Activated CD4-positive, alpha-beta T cell treated with anti-CD3 and anti-CD28 coated beads for 48 hours (primary cell): Measurements from ENCODE around the gene HES3.

ENCODE experiments used
- DNase-seq: peaks from one replicate; pipeline ENCODE4 v3.0.0-alpha.2; 2020

HES3 gene

DNA sequence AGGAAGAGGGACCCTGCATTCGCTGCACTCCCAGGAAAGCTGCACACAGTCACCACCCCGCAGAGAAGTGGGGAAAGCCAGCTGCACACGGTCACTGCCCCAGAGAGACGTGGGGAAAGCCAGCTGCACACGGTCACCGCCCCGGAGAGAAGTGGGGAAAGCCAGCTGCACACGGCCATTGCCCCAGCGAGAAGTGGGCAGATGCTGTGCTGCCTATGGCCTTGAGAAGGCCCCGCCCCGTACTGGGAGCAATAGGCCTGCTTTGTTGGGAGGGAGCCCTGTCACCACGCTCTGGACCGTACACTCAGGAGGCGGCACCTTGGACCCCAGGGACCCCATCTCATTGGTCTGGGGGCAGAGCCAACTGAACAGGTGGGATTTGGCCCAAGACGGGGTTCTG is 21.2 kb downstream of the HES3 start:
- DNase-seq, result no peak

DNA sequence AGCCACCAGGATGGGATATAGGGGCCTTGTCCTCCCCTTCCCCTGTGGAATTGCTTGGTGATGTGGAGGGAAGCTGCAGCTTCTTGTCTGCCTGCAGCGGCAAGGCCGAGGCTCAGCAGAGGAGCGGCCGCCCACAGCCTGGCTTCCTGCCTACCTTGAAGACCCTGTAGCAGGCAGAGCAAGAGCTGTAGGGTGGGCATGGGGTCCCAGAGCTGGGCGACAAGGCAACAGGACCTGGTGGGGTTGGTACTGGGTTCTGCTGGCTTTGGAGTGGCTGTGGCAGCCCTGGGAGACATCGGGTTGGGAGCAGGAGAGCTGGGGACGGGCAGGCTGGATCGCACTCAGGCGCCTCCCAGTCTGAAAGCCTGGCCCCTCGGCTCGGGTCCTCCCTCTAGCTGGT is 22.7 kb downstream of the HES3 start:
- no peak for DNase-seq

DNA sequence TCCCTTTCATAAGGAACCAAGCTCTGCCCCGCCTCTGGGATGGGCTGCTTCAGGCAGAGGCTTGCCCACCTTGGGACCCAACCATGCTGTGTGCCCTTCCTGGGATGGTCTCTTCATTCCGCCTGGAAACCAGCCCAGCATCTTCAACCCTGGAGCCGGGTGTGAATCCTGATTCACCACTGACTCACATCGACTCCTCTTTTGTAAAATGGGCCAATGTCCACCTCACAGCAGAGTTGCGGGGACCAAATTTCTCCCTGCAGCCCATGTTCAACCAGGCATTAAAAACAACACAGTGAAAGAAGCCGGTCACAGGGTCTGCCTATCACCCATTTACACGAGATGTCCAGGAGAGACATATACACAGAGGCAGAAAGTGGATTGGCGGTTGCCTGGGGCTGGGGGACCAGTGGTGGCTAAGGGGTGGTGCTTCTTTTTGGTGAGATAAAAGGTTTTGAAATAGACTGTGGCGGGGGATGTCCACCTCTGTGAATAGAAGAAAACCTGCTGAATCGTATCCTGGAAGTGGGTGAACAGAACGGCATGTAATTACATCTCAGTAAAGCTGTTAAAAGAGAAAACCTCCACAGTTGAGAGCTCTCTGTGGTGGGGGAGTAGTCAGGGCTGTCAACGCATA is 23.8 kb downstream of the HES3 start:
- DNase-seq, result no peak

DNA sequence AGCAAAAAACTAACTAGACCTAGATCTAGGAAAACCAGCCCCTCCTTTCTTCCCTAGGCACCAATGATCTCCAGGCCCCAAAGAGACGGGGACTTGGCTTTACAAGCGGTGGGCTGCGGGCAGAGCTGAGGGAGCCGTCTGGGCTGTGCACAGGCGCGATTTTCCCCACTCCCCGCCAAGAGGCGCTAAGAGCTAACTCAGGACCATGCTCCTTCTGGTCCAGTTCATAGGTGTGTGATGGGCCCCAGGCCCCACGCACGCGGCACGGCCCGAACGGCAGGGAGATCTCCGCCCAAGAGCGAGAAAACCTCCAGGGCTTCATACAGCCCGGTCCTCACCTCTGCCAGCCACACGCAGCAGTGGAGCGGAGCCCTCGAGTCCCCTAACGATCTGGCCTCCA is 24.4 kb downstream of the HES3 start:
- no peak for DNase-seq

DNA sequence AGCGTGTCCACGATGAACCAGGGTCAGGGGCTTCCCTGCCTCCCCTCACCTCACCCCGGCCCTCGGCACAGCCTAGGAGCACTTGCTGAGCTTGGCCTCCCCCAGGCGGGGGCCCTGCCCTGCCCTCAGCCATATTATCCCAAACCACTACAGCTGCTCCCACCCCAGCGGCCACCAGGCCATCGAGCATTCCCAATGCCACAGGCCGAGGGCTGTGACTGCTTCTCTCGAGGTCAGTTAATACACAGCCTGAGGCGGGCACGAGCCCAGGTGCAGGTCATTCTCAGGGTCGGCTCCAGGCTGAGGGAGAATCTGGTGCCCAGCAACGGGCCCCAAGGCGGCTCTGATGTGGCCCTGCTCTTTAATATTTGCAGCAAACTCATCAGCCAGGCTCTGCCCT is 25.3 kb downstream of the HES3 start:
- DNase-seq, result no peak

DNA sequence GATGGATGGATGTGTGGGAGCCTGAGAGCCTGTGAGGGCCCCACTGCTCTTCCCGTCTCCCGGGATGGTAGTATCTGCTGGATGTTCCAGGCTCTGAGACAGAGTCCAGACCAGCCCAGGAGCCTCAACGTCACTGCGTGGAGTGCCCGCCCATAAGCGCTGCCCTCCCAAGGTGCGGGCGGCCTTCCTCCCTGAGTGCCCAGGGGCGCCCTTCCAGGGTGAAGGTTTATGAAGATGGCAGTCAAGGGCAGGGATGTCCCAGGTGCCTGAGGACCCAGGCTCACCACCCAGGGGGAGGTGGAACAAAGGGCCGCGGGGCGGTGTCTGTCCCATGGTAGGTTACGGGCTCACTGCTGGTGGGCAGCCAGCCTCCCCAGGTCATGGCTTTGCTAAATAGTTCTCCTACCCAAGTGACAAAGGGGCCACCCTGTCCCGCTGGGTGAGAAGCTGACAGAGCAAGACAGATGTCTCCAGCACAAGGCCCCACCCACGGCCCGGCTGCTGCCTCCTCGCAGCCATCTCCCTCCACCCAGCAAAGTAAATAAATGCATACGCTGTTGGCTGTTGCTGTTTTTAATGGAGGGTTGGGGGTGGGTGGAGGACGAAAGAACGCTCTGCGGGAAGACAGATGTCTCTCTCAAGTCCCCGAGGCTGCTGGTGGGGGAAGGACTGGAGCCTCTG is 25.9 kb downstream of the HES3 start:
- no peak for DNase-seq

DNA sequence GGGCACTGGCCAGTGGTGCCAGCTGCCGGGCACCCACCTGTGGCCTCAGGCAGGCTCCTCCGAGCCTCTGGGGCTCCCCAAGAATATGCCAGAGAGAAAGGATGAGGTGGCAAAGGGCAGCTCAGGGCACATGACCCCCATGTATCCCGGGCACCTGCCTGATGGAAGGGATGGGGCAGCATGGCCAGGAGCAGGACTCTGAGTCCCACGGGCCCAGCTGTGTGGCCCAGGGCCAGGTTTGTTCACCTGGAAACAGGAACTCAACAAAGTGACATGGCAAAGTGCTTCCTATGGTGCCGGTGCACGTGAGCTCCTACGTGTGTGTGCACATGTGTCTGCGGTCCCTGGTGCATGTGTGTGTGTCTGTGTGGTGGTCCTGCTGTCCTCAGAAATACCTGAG is 26.4 kb downstream of the HES3 start:
- no peak for DNase-seq

DNA sequence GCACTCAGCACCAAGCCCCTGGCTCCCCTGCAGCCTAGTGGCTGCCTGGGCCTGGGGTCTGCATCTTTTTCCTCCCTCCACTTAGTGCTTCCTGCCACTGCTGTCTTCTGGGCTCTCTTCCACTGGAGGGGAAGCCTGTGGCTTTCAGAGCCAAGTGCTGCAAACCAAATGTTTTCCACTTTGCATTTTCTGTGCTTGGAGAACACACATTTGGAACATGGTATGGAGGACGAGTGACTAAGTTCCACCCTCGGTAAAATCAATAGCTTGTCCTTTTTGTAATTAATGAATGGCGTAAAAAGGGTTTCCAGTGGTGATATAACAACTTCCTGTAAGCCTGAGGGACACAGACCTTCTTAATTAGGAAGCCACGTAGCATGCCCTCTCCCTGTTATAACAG is 27.0 kb downstream of the HES3 start:
- DNase-seq, result no peak

DNA sequence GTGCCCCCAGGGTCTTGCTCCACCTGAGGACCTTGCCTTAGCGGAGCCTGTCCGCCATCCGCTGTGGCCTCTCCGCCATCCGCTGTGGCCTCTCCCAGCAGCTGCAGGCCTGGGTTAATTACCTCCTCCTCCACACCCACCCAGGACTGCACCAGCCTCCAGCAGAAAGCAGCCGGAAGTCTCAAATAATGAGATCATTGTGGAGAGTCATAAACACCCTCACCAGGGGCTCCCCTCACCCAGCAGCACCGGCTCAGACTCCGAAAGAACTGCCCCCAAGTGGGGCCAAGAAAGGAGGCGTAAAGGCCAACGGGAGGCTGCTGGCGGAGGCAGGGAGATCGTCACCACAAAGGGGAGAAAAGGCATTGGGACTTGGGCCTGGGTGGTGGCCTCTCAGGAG is 27.6 kb downstream of the HES3 start:
- no peak for DNase-seq

DNA sequence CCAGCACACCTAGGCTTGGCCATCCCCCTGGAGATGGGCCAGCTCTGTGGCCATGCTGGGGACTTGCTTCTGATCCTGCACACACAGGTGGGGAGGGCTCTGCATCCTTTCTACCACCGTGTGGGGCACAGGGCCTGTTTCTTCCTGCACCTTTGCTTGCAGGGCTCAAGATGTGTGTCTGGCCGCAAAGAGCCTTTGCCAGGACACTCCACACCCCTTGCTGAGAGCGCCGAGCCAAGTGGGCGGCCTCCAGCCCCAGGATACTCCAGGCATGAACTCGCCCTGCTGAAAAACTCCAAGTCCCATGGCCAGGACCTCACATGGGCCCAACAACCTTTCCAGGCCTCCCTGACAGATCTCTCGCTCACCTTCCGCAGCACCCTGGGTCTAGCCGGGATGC is 28.5 kb downstream of the HES3 start:
- no peak for DNase-seq

DNA sequence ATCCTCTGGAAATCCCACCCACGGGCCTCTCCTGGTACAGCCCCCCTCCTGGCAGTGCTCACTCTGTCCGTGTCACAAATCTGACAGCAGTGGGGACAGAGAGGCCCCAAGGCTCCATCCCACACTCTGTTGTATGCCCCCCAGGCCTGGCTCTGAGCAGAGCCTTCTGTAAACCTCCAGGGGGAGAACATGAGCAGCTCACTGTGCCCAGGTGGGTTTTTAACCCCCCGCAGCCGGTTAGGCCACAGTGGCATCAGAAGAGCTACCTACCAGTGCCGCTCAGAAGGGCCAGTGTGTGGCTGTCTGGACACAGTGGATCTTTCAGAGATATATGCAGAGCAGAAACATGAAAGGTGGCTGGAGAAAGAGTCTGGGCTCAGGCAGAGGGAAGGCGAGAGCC is 28.9 kb downstream of the HES3 start:
- DNase-seq, result no peak

DNA sequence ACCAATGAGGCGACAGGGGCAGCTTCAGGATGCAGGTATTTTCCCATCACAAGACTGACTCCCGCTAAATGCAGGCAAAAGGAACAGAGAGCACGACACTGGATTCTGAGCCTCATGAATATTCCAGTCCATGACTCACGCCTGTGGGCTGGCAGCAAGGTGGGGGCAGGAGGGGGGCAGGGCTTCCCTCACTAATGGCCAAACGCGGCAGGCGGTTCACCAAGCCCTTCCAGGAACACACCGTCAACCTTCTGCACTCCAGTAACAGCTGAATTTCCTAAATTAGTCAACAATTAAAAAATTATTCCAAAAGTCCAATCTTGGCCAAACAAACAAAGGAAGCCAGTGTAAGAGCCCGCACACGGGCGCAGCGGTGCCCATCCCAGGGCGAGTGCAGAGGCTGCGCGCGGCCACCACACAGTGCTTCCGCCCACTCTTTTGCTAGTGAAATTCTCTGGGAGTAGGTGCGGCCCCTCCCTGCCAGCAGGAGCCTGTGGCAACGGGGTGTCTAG is 29.5 kb downstream of the HES3 start:
- DNase-seq, result no peak

DNA sequence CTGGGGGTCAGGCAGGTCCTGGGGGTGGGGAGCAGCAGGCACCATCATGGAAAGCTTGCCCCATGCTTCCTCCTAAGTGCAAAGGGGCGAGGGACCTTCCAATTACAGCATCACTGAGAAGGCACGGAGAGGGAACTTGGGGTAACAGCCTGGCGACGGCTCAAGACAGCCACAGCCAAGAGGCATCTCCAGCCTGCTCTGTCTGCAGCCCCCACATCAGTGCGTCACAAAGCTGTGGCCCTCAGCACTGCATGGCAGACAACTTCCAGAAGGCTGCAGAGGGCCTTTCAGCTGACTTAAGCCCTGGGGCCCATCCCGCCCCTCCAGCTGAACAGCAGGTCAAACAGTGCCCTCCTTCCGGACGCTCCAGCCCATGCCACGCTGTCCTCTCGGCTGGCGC is 30.1 kb downstream of the HES3 start:
- no peak for DNase-seq

DNA sequence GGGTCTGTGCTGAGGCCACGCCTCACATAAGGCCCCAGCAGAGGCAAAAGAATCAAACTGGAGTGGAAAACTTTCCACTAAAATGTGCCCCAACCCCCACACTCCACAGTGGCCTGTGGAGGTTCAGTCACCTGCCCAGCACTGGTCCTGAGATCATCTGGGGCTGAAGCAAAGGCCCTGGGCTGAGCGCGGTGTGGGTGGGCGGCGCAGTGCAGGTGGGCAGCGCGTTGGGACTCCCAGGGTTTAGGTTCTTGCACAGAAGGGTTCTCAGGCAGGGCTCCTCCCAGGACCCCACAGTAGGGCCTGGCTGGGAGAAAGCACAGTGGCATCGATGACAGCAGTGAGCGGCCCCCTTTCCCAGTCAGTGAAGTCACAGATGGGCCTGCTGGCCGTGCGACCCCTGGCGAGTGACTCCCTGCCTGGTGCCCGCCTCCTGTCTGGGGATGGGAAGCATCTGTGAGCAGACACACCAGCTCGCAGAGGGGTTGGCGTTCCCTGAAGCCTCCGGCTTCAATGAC is 30.7 kb downstream of the HES3 start:
- no peak for DNase-seq

DNA sequence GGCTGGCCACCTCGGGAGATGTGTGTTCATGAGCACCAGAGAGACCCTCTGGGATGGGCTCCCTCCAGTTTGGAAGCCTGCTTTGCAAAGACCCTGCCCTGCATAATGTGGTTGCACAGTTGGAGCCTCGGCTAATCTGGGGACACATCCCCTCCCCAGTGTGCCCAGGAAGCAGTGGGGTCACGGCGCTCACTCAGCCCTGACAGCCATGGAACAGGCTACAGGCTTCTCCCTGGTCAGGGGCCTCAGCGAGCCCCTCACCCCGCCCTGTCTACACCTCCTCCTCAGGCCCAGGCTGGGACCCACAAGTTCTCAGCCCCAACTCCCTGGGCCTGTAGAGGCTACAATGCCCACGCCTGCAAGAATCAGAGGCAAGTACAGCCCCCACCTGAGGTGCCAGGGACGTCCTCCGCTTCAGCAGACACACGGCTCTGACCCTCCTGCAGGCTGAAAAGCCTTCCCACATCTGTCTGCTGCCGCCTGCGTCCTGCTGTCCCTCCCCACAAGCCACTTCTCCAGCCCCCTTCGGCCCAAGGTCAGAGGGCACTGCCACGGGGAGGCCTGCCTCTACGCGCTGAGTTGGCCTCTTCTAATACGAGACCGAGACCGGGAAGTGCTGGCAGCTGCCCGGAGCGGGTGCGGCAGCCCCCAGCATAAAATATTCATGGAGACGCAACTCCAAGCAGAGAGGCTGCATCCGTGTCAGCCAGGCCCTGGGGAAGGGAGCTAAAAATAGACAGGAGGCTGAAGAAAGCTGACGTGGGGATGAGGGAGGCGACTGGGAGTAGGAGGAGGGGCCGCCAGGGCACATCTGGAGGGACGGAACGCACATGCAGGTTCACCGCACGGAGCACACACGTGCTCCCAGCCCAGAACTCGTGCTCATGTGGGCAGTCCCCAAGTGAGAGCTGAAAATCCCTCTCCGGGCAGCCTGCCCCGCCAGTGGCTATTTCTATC is 32.1 kb downstream of the HES3 start:
- DNase-seq, result no peak

DNA sequence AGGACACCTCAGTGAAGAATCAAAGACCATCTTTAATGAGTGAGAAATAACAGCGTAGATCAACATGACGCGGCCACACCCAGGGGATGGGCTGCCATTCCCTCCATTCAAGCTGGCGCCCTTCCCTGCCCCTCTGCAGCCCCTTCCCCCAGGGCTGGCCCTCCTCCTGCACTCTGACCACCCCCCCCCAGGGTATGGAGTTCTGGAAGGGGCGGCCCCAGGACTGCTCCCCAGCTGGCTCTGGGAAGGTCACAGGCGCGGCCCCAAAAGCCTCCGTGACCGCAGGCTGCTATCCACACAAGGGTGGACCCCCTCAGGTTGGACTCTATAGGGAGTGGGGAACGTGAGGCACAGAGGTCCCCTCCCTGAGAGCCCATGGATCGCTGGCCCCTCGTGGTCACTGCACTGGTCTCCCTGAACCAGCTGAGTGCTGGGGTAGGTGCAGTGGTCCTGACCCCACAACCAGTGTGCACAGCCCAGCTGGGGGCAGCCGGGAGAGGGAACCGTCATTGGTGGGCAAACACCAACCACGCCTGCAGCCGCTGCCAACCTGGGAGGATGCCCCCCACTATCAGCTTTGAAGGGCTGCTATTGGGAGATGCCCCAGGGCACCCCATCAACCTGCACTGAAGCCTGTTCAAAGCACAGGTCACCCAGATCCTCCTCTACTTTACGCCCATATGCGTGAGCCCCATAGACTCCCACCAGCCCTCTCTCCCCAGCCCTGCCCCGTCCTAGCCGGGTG is 33.0 kb downstream of the HES3 start:
- DNase-seq, result no peak

DNA sequence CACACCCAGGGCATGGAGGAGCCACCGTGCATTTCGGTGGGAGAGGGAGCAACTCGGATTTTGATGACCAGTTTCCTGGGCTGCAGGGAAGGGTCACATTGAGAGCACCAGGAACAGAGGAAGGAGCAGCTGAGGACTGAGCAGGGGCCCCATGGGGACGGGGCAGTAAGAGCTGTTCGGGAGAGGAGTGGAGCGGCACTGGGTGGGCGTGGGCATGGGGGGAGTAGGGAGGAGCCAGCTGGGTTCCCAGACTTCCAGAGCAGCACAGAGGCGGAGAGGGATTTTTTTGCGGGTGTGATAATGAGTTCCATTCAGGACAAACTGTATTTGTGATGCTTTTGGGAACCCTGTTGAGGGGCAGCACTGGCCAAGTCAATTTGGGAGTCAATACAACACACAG is 34.3 kb downstream of the HES3 start:
- no peak for DNase-seq

DNA sequence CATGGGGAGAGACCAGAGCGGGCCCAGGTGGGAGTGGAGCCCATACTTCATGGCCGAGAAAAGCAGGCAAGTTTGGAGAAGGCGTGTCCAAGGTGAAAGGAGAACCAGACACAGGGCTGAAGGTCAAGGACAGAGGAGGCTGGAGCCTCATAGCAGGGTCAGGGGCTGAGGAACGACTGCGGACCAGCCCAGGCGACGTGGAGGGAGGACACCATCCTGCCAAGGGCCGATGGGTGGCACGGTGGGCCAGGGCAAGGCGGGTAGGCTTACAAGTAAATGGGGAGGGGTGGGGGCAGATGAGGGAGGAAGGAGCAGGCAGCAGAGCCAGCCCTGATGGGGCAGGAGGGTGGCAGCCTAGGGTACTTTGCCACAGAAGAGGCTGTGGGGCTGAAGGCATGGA is 35.1 kb downstream of the HES3 start:
- DNase-seq, result no peak

DNA sequence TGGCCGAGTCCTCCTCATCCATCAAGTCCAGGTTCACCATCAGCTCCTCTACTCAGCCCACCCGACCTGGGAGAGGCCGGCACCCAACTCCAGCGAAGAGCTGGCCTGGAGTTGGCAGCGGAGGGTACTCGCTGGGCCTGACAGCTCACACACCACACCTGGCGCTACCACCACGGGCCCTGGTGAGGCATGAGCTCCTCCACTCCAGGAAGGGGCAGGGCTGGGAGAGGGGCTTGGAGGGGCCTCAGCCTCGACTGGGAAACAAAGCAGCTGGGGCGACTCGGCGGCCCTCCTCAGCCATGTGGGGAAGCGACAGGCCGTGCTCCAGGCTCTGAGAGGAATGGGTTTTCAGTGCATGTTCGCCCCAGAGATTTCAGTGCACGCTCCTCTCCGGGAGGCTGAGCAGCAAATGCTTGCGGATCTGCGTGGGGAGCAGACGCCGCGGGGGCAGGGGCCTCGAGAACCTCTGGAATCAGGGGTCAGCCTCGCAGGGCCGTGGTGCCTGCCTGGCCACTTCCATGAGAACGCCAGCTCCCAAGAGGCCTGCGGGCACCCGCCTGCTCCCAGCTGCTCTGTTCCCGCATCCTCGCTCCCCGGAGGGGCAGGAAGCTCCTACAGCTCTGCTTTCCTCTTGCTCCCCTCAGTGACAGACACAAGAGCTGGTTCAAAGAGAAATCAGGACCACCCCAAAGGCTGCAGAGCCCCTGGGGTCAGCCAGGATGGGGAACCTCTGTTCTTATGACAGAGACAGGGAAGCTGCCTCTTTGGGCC is 35.8 kb downstream of the HES3 start:
- no peak for DNase-seq

DNA sequence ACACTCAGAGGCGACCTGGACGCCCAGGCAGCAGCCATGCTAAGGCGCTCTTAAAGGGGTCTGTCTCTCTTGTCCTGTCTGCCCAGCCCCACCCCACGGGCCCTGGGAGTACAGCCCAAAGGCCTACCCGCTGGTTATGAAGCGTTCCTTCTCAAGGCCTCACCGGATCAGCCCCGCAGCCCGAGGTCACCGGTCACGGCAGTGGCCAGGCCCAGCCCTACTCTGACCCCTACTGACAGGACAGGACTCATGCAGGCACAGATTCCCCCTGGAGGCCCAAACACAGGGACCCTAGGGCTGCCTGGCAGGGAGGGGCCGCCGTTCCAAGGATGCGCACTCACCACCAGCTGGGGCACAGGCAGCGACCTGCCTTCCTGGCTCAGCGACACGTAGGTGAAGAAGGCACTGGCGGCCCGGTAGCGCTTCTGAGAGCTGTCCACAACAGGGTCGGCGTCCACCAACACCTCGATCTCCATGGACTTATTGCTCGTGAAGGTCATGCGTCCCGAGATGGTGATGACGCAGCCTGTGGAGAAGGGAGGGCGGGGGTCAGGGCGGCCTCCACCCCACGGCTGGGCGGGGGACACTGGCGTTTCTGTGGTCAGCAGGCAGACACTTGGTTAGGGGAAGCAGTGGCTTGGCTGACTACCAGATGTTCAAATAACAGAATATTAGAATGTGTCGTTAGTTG is 36.9 kb downstream of the HES3 start:
- no peak for DNase-seq
